ENCODE results near the gene SESTD1. TPM values are rescaled to one million over a fixed set of nuclear protein-coding genes. Genes with fewer than 3 reads are reported as not detected.

Gene SESTD1
- polyA plus RNA-seq, 1 experiment, result 16.5 TPM

DNA sequence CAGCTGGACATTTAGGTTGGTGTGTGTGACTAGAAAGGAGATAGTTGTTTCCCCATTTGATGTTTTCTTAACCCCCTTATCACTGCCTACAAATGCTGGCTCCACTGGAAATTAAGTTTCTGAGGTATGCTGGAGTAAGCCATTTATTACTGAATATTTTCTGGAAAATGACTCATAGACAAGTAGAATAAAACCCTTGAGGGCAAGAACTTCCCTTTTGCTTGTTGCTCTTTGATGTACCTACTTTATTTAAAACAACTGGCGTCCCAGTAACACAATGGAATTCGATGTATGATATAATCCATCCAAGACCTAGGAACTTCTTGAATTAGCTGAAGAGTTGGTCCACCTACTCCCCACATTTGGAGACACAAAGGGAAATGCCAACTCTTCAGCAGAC is 33.3 kb upstream of the SESTD1 start:
- no peak for DNase-seq (ENCODE audit: low read depth)
- Histone ChIP-seq H3K4me3 (ENCODE audit: low read depth, low read length) (no peak overlapping the region), H3K27me3 (ENCODE audit: control insufficient read depth, insufficient read depth, low read length) (no peaks in the 10 kb centered on the region), H3K36me3 (ENCODE audit: control insufficient read depth, insufficient read depth, low read length) (no peaks in the 10 kb centered on the region)
- ChIA-PET POLR2A (no interaction called here), CTCF (no interaction called here)
- TF ChIP-seq, protein P1, sequence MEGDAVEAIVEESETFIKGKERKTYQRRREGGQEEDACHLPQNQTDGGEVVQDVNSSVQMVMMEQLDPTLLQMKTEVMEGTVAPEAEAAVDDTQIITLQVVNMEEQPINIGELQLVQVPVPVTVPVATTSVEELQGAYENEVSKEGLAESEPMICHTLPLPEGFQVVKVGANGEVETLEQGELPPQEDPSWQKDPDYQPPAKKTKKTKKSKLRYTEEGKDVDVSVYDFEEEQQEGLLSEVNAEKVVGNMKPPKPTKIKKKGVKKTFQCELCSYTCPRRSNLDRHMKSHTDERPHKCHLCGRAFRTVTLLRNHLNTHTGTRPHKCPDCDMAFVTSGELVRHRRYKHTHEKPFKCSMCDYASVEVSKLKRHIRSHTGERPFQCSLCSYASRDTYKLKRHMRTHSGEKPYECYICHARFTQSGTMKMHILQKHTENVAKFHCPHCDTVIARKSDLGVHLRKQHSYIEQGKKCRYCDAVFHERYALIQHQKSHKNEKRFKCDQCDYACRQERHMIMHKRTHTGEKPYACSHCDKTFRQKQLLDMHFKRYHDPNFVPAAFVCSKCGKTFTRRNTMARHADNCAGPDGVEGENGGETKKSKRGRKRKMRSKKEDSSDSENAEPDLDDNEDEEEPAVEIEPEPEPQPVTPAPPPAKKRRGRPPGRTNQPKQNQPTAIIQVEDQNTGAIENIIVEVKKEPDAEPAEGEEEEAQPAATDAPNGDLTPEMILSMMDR (IDR thresholded peaks at IDR 0.05; ENCODE audit: insufficient read depth, low read depth, low read length), result no peak

DNA sequence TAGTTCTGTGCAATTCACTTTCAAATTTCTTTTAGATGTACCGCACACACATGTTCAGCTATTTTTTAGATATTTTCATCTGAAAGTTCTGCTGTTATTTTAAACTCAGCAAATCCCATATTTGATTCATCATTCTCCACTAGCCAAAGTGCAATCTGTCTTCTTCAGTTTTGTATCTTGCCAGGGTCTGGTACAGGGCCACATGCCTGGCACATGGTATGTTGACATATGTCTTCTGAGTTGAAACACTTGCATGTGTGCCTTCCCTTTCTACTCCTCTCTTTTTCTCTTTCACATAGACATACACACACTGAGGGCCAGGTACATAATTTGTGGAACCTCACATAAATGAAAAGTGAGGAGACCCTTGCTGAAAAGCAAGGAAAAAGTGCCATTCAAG is 25.7 kb upstream of the SESTD1 start:
- Histone ChIP-seq H3K4me3 (ENCODE audit: low read depth, low read length) (no peak overlapping the region), H3K36me3 (ENCODE audit: control insufficient read depth, insufficient read depth, low read length) (no peaks in the 10 kb centered on the region), H3K27me3 (ENCODE audit: control insufficient read depth, insufficient read depth, low read length) (no peaks in the 10 kb centered on the region)
- DNase-seq (ENCODE audit: low read depth), result no peak
- TF ChIP-seq, protein P1 (IDR thresholded peaks at IDR 0.05; ENCODE audit: insufficient read depth, low read depth, low read length), result no peak
- CTCF ChIA-PET, result no interaction called here
- POLR2A ChIA-PET, result interaction anchor here (0.6 kb wide), 1 partner anchor 43 kb away, joined by 3 read pairs; no protein-coding TSS in a partner anchor

DNA sequence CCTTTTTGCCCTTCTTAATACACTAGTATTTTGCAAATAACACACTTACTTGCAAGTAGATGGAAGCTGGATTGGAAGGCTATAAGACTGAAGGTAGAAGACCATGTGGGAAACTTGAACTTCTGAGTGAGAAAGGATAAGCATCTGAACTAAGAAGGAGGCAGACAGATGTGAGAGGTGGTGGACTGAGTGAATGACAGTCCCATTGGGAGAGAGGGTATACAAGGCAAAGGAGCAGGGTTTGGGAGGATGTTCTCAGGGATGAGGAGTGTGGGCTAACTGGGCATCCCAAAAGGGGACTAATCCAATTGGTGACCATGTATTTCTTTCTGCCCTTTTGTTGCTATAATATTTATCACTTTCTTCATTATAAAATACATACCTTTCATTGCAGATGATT is 20.4 kb upstream of the SESTD1 start:
- TF ChIP-seq, protein P1 (IDR thresholded peaks at IDR 0.05; ENCODE audit: insufficient read depth, low read depth, low read length), result no peak
- Histone ChIP-seq H3K27me3 (ENCODE audit: control insufficient read depth, insufficient read depth, low read length) (0 out of 2 replicates have a peak, but pooled peaks cover 2% of the 10 kb centered on the region), H3K4me3 (ENCODE audit: low read depth, low read length) (no peak overlapping the region), H3K36me3 (ENCODE audit: control insufficient read depth, insufficient read depth, low read length) (no peaks in the 10 kb centered on the region)
- ChIA-PET POLR2A (no interaction called here), CTCF (no interaction called here)
- DNase-seq (ENCODE audit: low read depth), result no peak

DNA sequence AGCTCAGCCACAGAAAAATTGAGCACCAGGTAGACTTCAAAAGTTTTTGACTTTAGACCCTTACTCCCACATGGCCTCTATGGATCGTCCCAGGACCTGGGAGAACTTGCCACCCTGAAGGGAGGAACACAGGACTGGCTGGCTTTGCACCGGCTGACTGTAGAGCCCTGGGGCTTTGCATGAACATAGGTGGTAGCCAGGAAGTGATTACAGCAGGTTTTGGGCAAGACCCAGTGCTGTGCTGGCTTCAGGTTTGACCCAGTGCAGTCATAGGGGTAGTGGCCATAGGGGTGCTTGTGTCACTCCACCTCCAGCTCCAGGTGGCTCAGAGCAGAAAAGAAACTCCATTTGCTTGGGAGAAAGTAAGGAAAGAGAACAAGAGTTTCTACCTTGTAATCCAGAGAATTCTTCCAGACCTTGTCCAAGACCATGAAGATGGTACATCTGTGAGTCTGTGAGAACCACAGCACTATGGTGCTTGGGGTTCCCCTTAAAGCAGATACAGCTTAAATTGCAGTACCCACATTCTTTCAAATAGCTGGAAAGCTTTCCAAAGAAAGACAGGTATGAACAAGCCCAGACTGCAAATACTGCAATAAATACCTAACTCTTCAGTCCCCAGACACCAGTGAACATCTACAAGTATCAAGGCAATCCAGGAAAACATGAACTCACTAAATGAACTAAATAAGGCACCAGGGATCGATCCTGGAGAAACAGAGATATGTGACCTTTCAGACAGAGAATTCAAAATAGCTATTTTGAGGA is 13.0 kb upstream of the SESTD1 start:
- no peak for DNase-seq (ENCODE audit: low read depth)

DNA sequence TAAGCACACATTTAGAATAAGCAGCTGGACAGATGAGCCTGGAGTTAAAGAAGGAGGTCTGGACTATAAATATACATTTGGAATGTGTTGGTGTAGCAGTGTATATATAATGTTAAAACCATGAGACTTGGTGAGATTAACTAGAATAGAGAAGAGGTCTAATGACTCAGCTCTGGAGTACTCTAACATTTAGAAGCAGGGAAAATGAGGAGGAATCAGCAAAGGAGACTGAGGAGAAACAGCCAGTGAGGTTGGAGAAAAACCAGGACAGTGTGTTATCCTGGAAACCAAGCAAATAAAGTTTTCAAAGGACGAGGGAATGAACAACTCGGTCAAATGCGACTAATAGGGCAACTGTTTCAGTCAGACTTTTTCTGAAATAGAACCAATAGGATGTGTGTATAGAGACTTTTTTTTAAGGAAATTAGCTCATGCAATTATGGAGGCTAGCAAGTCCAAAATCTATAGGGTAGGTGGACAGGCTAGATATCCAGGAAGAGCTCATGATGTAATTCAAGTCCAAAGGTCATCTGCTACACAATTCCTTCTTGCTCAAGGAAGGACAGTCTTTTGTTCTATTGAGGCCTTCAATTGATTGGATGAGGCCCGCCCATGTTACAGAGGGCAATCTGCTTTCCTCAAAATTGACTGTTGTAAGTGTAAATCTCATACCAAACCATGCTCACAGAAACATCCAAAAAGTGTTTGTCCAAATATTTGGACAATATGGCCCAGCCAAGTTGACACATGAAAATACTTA is 10.8 kb upstream of the SESTD1 start:
- Histone ChIP-seq H3K27me3 (ENCODE audit: control insufficient read depth, insufficient read depth, low read length) (no peaks in the 10 kb centered on the region), H3K4me3 (ENCODE audit: low read depth, low read length) (no peak overlapping the region), H3K36me3 (ENCODE audit: control insufficient read depth, insufficient read depth, low read length) (no peaks in the 10 kb centered on the region)
- ChIA-PET POLR2A (no interaction called here), CTCF (no interaction called here)
- TF ChIP-seq, protein P1 (IDR thresholded peaks at IDR 0.05; ENCODE audit: insufficient read depth, low read depth, low read length), result no peak
- DNase-seq (ENCODE audit: low read depth), result no peak

More for the DNA sequence above, 13.0 kb upstream of the SESTD1 start:
- H3K27me3 ChIP-seq (ENCODE audit: control insufficient read depth, insufficient read depth, low read length), result no peaks in the 10 kb centered on the region
- H3K4me3 ChIP-seq (ENCODE audit: low read depth, low read length), result no peak overlapping the region
- H3K36me3 ChIP-seq (ENCODE audit: control insufficient read depth, insufficient read depth, low read length), result no peaks in the 10 kb centered on the region
- ChIA-PET CTCF (no interaction called here), POLR2A (no interaction called here)
- TF ChIP-seq, protein P1 (IDR thresholded peaks at IDR 0.05; ENCODE audit: insufficient read depth, low read depth, low read length), result no peak
